ENCODE data around the gene HMGCR.

HMGCR gene

GRCh38 chr5:75389430-75389829 is 52.4 kb downstream of the HMGCR start:
- no peak for DNase-seq

- no peak for DNase-seq
Measured at GRCh38 chr5:75395277-75395676, 58.3 kb downstream of the HMGCR start.

GRCh38 chr5:75405296-75405695 is 68.3 kb downstream of the HMGCR start:
- DNase-seq = no peak
